ENCODE data around the gene MORN1. TPM values are rescaled to one million over a fixed set of nuclear protein-coding genes. Genes with fewer than 3 reads are reported as not detected.
"Not testable (repeated sequence)": the region's sequence is repeated elsewhere in the genome, so short reads cannot be mapped to it uniquely, and the experiment has no call there.

MORN1 gene
- 6.7 TPM for polyA plus RNA-seq

DNA sequence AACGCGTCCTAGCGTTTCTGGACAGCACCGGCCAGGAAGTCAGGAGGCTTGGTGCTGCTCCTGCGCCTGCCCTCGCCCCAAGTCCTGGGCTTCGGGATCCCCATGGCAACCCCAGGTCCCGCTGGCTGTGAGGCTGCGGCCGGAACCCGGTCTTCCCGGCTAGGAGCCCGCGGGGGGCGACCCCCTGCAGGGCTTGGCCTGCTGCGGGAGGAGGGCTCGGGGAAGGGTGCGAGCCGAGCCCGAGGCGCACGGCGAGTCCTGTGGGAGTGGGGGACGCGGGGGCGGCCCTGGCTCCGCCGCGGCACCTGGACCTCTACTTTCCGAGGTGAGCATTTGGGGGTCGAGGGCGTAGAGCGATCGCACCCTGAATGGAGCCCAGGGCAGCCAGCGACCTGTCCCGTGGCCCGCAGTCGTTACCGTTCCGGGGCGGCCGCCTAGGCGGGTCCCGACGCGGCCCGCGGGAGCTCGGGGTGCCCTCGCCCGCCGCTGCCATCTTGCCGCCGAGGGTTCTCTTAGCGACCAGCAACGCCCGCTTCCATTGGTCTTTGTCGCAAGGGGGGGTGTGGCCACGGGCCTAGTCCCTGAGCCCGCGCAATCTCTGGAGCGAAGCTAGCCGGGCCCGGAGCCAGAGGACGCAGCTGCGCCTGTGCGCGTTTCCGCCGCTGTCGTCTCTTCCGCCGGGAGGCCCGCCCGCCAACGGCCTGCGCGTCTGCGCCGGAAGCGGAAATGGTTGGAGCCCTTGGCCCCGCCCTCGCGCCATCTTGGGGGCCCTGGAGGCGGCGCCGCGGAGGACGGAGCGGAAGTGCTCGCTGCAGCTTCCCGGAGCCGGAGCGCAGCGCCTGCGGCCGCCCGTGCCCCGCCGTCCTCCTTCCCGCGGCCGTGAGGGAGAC lies at the start of gene MORN1, which contains the start of gene RER1:
TSS of gene MORN1 (minus strand) at position 514 of the 890 bp plus-strand sequence. CDS start at position 493, 21 bp downstream.
TSS of gene RER1 (plus strand) at position 801 of the 890 bp plus-strand sequence. CDS start 3,950 bp downstream, outside the sequence.
- Mint-ChIP-seq H3K9me3 (no peaks in the 10 kb centered on the region), H3K27ac (peak within 1 kb of the TSS; percentile 78 to 95 (median 94)), H3K36me3 (no peaks in the 10 kb centered on the region), H3K27me3 (no peaks in the 10 kb centered on the region), H3K4me3 (peak within 1 kb of the TSS; percentile 88 to 98 (median 94)), H3K4me1 (peaks cover 13 to 24% (median 23%) of the 10 kb centered on the region in 3 donors)

DNA sequence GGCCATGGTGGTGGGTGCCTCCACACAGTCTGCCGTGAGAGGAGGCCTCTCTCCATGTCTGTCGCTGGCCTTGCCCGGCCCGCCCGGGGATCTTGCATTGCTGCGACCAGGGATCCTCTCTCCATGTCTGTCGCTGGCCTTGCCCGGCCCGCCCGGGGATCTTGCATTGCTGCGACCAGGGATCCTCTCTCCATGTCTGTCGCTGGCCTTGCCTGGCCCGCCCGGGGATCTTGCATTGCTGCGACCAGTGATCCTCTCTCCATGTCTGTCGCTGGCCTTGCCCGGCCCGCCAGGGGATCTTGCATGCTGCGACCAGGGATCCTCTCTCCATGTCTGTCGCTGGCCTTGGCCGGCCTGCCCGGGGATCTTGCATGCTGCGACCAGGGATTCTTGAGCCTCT lies 49.0 kb upstream of the MORN1 start:
- H3K9me3 Mint-ChIP-seq, H3K4me1 Mint-ChIP-seq, H3K27ac Mint-ChIP-seq, H3K4me3 Mint-ChIP-seq, H3K36me3 Mint-ChIP-seq: not testable (repeated sequence)
- peaks cover 12% of the 10 kb centered on the region for H3K27me3 Mint-ChIP-seq

DNA sequence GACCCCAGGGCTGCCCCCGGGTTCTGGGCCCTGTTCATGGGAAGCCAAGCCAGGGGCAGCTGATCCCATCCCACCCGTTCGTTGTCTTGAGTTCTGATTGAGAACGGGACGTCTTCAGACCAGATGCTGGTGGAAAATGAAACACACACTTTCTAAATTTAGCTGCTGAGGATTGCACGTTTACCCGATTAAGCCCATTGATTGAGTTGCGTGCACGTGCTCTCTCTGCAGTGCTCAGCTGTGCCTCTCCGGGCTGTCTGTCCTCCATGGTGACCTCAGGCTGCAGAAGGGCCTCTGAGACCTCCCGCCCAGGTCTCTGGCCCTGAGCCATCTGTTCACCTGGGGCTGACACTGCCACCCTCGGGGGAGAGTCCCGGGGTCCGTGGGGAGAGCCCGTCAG lies 48.0 kb upstream of the MORN1 start:
- H3K4me1 Mint-ChIP-seq: peaks cover 0 to 2% (median 0%) of the 10 kb centered on the region in 3 donors
- no peaks in the 10 kb centered on the region for H3K36me3 Mint-ChIP-seq
- no peak overlapping the region for H3K27ac Mint-ChIP-seq
- no peaks in the 10 kb centered on the region for H3K9me3 Mint-ChIP-seq
- H3K27me3 Mint-ChIP-seq: peaks cover 7% of the 10 kb centered on the region
- no peak overlapping the region for H3K4me3 Mint-ChIP-seq

DNA sequence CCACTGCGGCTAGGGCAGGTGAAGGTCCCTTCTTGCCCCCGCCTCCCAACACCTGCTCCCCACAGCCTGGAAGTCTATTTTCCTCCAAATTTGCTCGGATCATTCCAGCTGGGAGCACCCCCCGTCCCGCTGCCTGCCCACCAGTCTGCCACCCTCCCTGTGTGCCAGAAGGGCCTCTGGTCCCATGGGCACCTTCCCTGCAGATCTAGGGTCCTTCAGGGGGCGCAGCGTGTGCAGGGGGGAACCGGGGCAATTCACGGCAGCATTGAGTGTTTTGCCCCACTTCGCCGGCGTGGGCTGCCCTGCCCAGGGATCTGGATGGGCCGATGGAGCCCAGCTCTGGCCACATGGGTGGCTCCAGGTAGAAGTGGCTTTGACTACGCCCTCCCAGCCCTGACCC lies 47.3 kb upstream of the MORN1 start:
- Mint-ChIP-seq H3K4me1 (peaks cover 0 to 2% (median 0%) of the 10 kb centered on the region in 3 donors), H3K9me3 (no peaks in the 10 kb centered on the region), H3K27me3 (peaks cover 7% of the 10 kb centered on the region), H3K27ac (no peak overlapping the region), H3K4me3 (no peak overlapping the region), H3K36me3 (no peaks in the 10 kb centered on the region)

DNA sequence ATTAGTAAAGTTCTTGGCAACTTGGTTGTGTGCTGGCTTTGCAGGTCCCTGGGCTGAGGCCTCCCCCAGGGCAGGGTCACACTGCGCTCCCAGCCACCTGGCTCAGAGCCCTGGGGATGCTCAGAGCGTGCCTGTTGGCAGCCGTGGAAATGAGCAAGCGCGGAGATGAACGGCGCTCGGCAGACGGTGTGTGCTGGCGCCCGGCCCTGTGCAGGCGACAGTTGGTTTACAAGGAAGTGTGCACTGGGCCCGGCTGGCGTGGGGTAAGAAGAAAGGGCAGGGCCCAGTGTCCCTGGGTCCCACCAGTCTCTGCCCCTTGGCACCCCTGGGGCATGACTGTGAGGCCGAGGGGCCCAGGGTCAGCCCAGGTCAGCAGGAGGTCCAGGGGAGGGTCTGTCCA lies 46.7 kb upstream of the MORN1 start:
- no peak overlapping the region for H3K27ac Mint-ChIP-seq
- peaks cover 0 to 2% (median 0%) of the 10 kb centered on the region in 3 donors for H3K4me1 Mint-ChIP-seq
- no peaks in the 10 kb centered on the region for H3K36me3 Mint-ChIP-seq
- H3K4me3 Mint-ChIP-seq: no peak overlapping the region
- H3K27me3 Mint-ChIP-seq: peaks cover 9% of the 10 kb centered on the region
- no peaks in the 10 kb centered on the region for H3K9me3 Mint-ChIP-seq

DNA sequence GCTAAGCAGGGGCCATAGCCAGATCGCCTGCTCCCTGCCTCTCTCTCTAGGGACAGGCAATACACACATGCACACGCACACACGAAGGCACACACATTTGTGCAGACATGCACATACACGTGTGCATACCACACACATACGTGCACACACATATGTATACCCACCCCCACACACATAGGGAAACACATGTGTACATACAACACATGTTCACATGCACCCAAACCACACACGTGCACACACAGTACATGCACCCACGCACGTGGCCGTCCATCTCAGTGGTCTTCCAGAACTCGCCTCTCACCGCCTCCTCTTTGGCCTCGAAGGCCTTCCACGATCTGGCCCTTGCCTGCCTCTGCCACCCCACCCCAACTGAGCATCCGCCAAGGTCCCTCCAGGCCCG lies 46.3 kb upstream of the MORN1 start:
- no peaks in the 10 kb centered on the region for H3K9me3 Mint-ChIP-seq
- peaks cover 0 to 2% (median 0%) of the 10 kb centered on the region in 3 donors for H3K4me1 Mint-ChIP-seq
- no peak overlapping the region for H3K4me3 Mint-ChIP-seq
- peaks cover 7% of the 10 kb centered on the region for H3K27me3 Mint-ChIP-seq
- H3K27ac Mint-ChIP-seq: peak overlapping the region in 1 of 3 donors; percentile 45
- no peaks in the 10 kb centered on the region for H3K36me3 Mint-ChIP-seq

DNA sequence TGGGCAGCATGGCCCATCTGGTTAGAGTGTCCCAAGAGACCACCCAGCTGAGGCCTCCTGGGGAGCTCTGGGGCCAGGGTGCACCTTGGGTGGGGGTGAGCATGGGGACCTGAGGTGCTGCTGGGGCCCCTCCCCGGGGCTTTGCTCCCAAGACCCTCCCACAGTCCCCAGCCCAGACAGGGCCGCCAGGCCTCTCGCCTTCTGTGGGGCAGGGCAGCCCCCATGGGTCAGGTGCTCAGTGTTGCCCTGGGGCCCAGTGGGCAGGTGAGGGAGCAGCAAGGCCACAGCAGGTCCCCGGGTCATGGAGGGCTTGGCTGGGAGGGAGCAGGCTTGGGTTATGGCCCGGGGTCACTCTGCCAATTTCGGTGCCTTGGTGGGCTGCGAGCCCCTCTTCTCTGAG lies 45.5 kb upstream of the MORN1 start:
- H3K4me1 Mint-ChIP-seq: peaks cover 0 to 2% (median 0%) of the 10 kb centered on the region in 3 donors
- no peaks in the 10 kb centered on the region for H3K36me3 Mint-ChIP-seq
- no peak overlapping the region for H3K4me3 Mint-ChIP-seq
- H3K27ac Mint-ChIP-seq: no peak overlapping the region
- no peaks in the 10 kb centered on the region for H3K9me3 Mint-ChIP-seq
- H3K27me3 Mint-ChIP-seq: peaks cover 5% of the 10 kb centered on the region

DNA sequence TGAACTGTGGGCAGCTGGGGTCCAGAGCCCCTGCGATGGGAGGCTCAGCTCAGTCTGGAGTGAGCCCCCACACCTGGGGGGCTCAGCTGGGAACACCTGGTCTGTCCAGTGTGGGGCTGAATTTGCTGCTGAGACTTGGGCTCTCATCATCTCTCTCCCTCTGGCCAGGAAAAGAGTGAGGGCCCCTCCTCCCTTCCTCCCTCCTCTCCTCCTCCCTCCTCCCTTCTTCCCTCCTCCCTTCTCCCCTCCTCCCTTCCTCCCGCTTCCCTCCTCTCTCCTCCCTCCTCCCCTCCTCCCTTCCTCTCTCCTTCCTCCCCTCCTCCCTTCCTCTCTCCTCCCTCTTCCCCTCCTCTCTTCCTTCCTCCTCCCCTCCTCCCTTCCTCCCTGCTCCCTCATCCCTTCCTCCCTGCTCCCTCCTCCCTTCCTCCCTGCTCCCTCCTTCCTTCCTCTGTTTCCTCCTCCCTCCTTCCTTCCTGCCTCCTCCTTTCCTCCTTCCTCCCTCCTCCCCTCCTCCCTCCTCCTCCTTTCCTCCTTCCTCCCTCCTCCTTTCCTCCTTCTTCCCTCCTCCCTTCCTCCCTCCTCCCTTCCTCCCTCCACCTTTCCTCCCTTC lies 44.5 kb upstream of the MORN1 start:
- Mint-ChIP-seq H3K9me3 (no peaks in the 10 kb centered on the region), H3K27me3 (peaks cover 5% of the 10 kb centered on the region), H3K27ac (no peak overlapping the region), H3K4me1 (peaks cover 0 to 2% (median 0%) of the 10 kb centered on the region in 3 donors), H3K36me3 (no peaks in the 10 kb centered on the region), H3K4me3 (no peak overlapping the region)

DNA sequence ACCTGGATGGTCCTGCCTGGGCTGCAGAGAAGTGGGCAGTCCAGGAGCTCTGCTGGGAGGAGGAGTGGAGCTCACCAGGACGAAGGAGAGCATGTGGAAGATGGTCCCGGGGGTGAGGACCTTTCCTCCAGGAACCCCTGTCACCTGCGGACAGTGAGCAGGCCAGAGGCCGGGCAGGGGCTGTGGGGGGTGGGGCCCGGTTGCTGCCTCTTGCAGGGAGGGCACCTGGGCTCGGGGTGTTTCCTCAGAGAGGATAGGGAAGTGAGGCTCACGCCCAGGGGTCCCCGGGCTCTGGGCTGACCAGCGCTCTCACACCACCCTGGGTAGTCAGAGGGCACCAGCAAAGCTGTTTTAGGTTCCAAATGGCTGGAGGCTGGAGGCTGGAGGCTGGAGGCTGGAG lies 43.7 kb upstream of the MORN1 start:
- H3K27me3 Mint-ChIP-seq: peaks cover 6% of the 10 kb centered on the region
- no peak overlapping the region for H3K27ac Mint-ChIP-seq
- H3K4me3 Mint-ChIP-seq: no peak overlapping the region
- no peaks in the 10 kb centered on the region for H3K36me3 Mint-ChIP-seq
- peaks cover 0 to 2% (median 0%) of the 10 kb centered on the region in 3 donors for H3K9me3 Mint-ChIP-seq
- H3K4me1 Mint-ChIP-seq: peaks cover 0 to 2% (median 0%) of the 10 kb centered on the region in 3 donors

DNA sequence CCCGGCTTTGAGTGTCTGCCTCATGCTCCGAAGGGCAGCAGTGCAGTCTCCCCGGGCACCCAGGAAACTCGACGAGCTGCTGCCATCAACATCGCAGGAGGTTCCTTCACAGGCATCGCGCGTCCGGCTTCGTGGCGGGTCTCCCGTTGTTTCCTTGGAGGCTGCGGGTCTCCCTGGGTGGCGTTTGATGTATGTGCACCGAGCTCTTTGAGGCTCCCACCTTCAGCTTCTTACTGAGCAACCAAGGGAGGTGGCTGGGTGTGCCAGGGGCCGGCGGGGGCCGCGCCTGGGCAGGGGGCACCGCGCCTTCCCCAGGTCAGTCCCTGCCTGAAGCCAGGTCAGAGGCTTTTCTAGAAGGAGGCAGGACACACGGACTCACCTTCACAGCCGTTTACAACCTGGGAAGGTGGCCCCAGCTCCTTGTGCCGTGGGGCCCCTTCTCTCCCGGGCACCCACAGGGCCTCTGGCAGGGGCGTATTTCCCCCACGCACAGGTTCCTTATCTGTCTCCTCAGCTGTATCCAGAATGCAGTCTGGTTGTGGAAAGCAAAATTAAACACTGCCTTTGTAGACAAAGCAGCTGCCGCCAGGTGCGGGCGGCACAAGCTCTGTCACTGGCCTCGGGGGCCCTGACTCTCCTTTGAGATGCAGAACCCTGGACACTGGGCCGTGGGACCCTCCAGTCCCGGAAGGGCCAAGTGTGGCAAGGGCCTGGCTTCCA lies 42.7 kb upstream of the MORN1 start:
- Mint-ChIP-seq H3K4me3 (no peak overlapping the region), H3K4me1 (peaks cover 0 to 2% (median 0%) of the 10 kb centered on the region in 3 donors), H3K36me3 (no peaks in the 10 kb centered on the region), H3K9me3 (peaks cover 0 to 2% (median 0%) of the 10 kb centered on the region in 3 donors), H3K27me3 (peaks cover 10% of the 10 kb centered on the region), H3K27ac (no peak overlapping the region)

DNA sequence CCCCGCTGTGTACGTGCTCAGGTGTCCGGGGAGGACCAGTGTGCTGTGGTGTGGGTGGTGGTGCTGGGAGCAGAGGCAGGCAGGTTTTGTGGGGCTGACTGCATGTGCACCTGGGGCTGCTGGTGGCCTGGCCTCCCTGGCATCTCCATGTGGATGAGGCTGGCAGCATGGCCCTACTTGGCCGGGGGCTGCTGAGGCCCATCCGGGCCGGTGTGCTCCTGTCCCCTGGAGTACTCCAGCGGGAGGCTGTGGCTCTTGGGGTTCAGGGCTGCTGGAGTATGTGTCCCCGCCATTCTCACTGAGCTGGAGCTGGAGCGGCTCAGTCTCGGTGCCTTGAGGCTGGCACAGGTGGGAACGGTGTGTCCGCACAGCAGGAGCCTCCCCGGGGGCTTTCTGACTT lies 41.8 kb upstream of the MORN1 start:
- Mint-ChIP-seq H3K4me3 (no peak overlapping the region), H3K27ac (no peak overlapping the region), H3K4me1 (peaks cover 0 to 2% (median 0%) of the 10 kb centered on the region in 3 donors), H3K36me3 (no peaks in the 10 kb centered on the region), H3K27me3 (peaks cover 8% of the 10 kb centered on the region), H3K9me3 (peaks cover 0 to 2% (median 0%) of the 10 kb centered on the region in 3 donors)

DNA sequence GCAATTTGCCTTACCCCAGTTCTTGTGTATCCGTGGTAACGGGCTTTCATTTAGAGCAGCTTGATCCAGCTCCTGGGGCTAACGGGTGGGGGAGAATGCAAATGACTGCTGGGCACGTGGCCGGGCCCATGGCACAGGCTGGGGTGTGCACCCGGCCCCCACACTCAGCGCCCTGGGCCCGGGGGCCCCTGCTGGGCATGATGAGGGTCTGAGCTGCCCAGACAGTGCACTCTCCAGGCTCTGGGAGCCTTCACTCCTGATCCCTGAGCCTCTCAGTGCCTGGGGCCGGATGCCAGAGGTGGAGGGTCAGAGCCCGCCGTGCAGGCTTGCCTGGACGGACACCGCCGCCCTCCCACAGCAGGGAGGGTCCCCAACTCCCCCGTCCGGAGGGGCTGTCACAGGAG lies 41.1 kb upstream of the MORN1 start:
- H3K27ac Mint-ChIP-seq: no peak overlapping the region
- peaks cover 0 to 2% (median 0%) of the 10 kb centered on the region in 3 donors for H3K9me3 Mint-ChIP-seq
- peaks cover 7% of the 10 kb centered on the region for H3K27me3 Mint-ChIP-seq
- H3K36me3 Mint-ChIP-seq: no peaks in the 10 kb centered on the region
- no peak overlapping the region for H3K4me3 Mint-ChIP-seq
- H3K4me1 Mint-ChIP-seq: peaks cover 0 to 1% (median 0%) of the 10 kb centered on the region in 3 donors

DNA sequence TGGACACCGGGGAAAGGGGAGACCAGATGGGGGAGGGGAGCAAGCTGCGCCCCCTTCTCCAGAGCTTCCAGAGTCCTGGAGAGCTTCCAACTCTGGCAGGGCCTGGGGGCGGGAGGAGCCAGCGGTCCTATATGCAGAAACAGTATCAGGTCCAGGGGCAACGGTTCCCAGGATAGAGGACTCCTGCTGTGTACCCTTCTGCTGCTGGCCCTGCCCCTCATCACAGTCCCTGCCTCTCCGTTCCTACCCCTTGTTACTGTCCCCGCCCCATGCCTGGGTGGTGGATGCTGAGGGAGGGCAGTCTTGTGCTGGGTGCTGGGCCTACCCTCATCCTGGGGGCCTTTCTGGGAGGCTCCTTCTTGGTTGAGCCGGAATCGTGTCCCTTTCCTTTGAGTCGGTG lies 40.2 kb upstream of the MORN1 start:
- H3K9me3 Mint-ChIP-seq: peaks cover 0 to 2% (median 0%) of the 10 kb centered on the region in 3 donors
- H3K4me3 Mint-ChIP-seq: no peak overlapping the region
- peaks cover 8% of the 10 kb centered on the region for H3K27me3 Mint-ChIP-seq
- H3K27ac Mint-ChIP-seq: no peak overlapping the region
- no peaks in the 10 kb centered on the region for H3K36me3 Mint-ChIP-seq
- no peaks in the 10 kb centered on the region for H3K4me1 Mint-ChIP-seq

DNA sequence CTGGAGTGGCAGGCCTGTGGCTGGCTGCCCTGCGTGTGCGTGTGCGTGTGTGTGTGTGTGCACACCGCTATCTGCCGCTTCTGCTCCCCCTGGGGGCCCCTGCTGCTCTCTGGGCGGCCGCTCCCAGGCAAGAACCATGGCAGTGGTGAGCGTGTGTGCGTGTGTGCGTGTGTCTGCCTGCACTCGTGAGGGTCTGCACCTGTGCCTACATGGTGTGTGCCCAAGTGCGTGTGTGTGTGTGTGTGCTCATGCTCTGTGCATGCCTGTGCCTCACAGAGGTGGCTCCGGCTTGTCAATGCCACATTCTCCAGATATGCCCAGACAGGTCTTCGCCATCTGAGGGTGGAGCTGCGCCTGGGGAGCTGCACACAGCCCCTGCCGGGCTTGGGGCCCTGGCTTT lies 39.7 kb upstream of the MORN1 start:
- Mint-ChIP-seq H3K9me3 (peaks cover 0 to 2% (median 0%) of the 10 kb centered on the region in 3 donors), H3K36me3 (no peaks in the 10 kb centered on the region), H3K27ac (no peak overlapping the region), H3K4me1 (no peaks in the 10 kb centered on the region), H3K4me3 (no peak overlapping the region), H3K27me3 (peaks cover 8% of the 10 kb centered on the region)

DNA sequence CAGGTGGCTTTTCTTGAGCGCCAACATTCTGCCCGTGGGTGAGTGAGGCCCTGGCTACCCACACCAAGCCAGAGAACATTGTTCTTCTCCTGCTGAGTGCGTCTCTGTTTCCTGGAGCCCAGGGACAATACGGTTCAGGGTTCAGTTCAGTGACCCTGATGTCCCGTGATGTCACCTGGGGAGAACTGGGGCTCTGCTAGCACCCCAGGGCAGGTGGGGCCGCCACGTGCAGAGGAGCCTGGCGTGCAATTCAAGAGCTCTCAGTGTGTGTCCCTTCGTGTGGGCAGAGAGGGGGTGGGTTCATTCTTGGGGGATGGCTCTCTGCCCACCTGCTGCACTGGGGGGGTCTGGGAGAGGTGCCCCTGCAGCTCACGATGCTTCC lies 39.2 kb upstream of the MORN1 start:
- no peaks in the 10 kb centered on the region for H3K36me3 Mint-ChIP-seq
- peaks cover 8% of the 10 kb centered on the region for H3K27me3 Mint-ChIP-seq
- H3K9me3 Mint-ChIP-seq: peaks cover 0 to 2% (median 0%) of the 10 kb centered on the region in 3 donors
- no peaks in the 10 kb centered on the region for H3K4me1 Mint-ChIP-seq
- H3K4me3 Mint-ChIP-seq: peak overlapping the region in 1 of 4 donors; percentile 23
- H3K27ac Mint-ChIP-seq: no peak overlapping the region

Data from IgD-negative memory B cell (primary cell).